Measurements from ENCODE around the gene CDH4. TPM values are rescaled to one million over a fixed set of nuclear protein-coding genes. Genes with fewer than 3 reads are reported as not detected.

The CDH4 gene
- polyA plus RNA-seq, 1 donor (not counting 4 experiments of a cell fraction or from before 2014, with no cell fraction given), result 2.2 TPM

DNA sequence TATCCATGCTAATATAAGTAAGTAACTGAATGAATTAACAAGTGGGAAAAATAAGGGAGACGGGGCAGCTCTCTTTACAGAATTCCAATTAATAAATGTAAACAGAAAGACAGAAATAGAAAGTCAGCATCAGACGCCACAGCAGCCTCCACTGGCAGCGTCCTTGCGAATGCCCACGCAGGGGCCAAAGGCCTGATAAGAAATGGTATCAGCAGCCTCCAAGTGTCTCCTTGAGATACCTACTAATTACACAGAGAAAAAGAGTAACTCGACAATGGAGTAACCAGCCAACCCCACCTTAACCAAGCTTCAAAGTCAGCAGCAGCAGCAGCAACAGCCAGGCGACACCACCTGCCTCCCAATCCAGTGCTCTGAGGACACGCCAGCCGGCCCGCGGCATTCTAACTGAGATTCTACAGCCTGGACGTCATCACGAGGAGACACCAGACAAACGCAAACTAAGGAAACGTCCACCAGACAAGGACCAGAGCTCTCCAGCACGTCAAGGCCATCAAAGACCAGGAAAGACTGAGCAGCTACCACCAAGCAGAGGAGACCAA is 734.8 kb downstream of the CDH4 start:
- H4K20me1 ChIP-seq (ENCODE audit: control insufficient read depth, extremely low read depth, insufficient read depth, low read length), result peaks cover 3% of the 10 kb centered on the region
- no peak overlapping the region for H3K4me3 ChIP-seq (ENCODE audit: control insufficient read depth in 2 of 3, extremely low read depth in 1 of 3, insufficient read depth in 2 of 3, low read depth in 1 of 3, low read length in 3 of 3)
- no peak overlapping the region for H3K9ac ChIP-seq (ENCODE audit: control insufficient read depth, extremely low read depth, insufficient read depth, low read length)
- no peaks in the 10 kb centered on the region for H3K4me1 ChIP-seq (ENCODE audit: control insufficient read depth, extremely low read depth, insufficient read depth, low read length)
- no peak overlapping the region for H2AFZ ChIP-seq (ENCODE audit: control insufficient read depth, low read length)
- no peak overlapping the region for H3K27ac ChIP-seq (ENCODE audit: control insufficient read depth, insufficient read depth, low read length)
- DNase-seq (ENCODE audit: low read depth, low spot score) (no peak), FAIRE-seq (no peak)
- TF ChIP-seq, protein P1, sequence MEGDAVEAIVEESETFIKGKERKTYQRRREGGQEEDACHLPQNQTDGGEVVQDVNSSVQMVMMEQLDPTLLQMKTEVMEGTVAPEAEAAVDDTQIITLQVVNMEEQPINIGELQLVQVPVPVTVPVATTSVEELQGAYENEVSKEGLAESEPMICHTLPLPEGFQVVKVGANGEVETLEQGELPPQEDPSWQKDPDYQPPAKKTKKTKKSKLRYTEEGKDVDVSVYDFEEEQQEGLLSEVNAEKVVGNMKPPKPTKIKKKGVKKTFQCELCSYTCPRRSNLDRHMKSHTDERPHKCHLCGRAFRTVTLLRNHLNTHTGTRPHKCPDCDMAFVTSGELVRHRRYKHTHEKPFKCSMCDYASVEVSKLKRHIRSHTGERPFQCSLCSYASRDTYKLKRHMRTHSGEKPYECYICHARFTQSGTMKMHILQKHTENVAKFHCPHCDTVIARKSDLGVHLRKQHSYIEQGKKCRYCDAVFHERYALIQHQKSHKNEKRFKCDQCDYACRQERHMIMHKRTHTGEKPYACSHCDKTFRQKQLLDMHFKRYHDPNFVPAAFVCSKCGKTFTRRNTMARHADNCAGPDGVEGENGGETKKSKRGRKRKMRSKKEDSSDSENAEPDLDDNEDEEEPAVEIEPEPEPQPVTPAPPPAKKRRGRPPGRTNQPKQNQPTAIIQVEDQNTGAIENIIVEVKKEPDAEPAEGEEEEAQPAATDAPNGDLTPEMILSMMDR (optimal IDR thresholded peaks at IDR 0.05 in 1 of 3, IDR thresholded peaks at IDR 0.05 in 1 of 3, conservative IDR thresholded peaks at IDR 0.05 in 1 of 3; ENCODE audit: extremely low read depth in 1 of 3, insufficient read depth in 2 of 3, low read length in 3 of 3), result no peak
- no peak for TF ChIP-seq EZH2 (IDR thresholded peaks at IDR 0.05; ENCODE audit: low read length)
- dilution Hi-C loops (cut with MboI; ENCODE audit: extremely low pct_ligation_motif_present, low sequenced_read_pairs), result no loop called here
- no peaks in the 10 kb centered on the region for H3K27me3 ChIP-seq (ENCODE audit: control insufficient read depth, extremely low read depth, insufficient read depth, low read length)
- no peaks in the 10 kb centered on the region for H3K79me2 ChIP-seq (ENCODE audit: control insufficient read depth, insufficient read depth, low read length)
- peaks cover 4% of the 10 kb centered on the region for H3K9me3 ChIP-seq (ENCODE audit: control insufficient read depth, low read depth, low read length)
- H3K9me1 ChIP-seq (ENCODE audit: control insufficient read depth, extremely low read depth, insufficient read depth, low read length), result no peaks in the 10 kb centered on the region
- H3K36me3 ChIP-seq (ENCODE audit: control insufficient read depth in 2 of 2, extremely low read depth in 1 of 2, insufficient read depth in 2 of 2, low read length in 2 of 2), result peaks cover 4 to 8% of the 10 kb centered on the region in 2 experiments
- no peak overlapping the region for H3K4me2 ChIP-seq (ENCODE audit: control insufficient read depth, extremely low read depth, insufficient read depth, low read depth, low read length)

- no peak for DNase-seq (ENCODE audit: low read depth, low spot score)
- no peak for TF ChIP-seq EZH2 (IDR thresholded peaks at IDR 0.05; ENCODE audit: low read length)
- TF ChIP-seq, protein P1 (optimal IDR thresholded peaks at IDR 0.05 in 1 of 3, IDR thresholded peaks at IDR 0.05 in 1 of 3, conservative IDR thresholded peaks at IDR 0.05 in 1 of 3; ENCODE audit: extremely low read depth in 1 of 3, insufficient read depth in 2 of 3, low read length in 3 of 3), result no peak
- Histone ChIP-seq H3K79me2 (ENCODE audit: control insufficient read depth, insufficient read depth, low read length) (no peaks in the 10 kb centered on the region), H3K27me3 (ENCODE audit: control insufficient read depth, extremely low read depth, insufficient read depth, low read length) (no peaks in the 10 kb centered on the region), H4K20me1 (ENCODE audit: control insufficient read depth, extremely low read depth, insufficient read depth, low read length) (peaks cover 3% of the 10 kb centered on the region), H3K27ac (ENCODE audit: control insufficient read depth, insufficient read depth, low read length) (no peak overlapping the region), H3K4me2 (ENCODE audit: control insufficient read depth, extremely low read depth, insufficient read depth, low read depth, low read length) (no peak overlapping the region), H3K9me1 (ENCODE audit: control insufficient read depth, extremely low read depth, insufficient read depth, low read length) (no peaks in the 10 kb centered on the region), H3K9me3 (ENCODE audit: control insufficient read depth, low read depth, low read length) (peaks cover 5% of the 10 kb centered on the region), H3K4me1 (ENCODE audit: control insufficient read depth, extremely low read depth, insufficient read depth, low read length) (no peaks in the 10 kb centered on the region), H3K9ac (ENCODE audit: control insufficient read depth, extremely low read depth, insufficient read depth, low read length) (no peak overlapping the region), H3K36me3 (ENCODE audit: control insufficient read depth in 2 of 2, extremely low read depth in 1 of 2, insufficient read depth in 2 of 2, low read length in 2 of 2) (peaks cover 4 to 13% of the 10 kb centered on the region in 2 experiments), H2AFZ (ENCODE audit: control insufficient read depth, low read length) (no peak overlapping the region), H3K4me3 (ENCODE audit: control insufficient read depth in 2 of 3, extremely low read depth in 1 of 3, insufficient read depth in 2 of 3, low read depth in 1 of 3, low read length in 3 of 3) (no peak overlapping the region)
- dilution Hi-C loops (cut with MboI; ENCODE audit: extremely low pct_ligation_motif_present, low sequenced_read_pairs), result no loop called here
- no peak for FAIRE-seq
Observed at GRCh38 chr20:61988665-61989064, 736.6 kb downstream of the CDH4 start.

Data from keratinocyte (primary cell).